GM18517 (cell line): ENCODE measurements around the gene GDI1.

Experiments
- ATAC-seq: cut with Tn5 transposase; IDR thresholded peaks from one replicate; pipeline ENCODE4 v1.9.1; 2021; ENCODE audit warnings: mild to moderate bottlenecking, moderate library complexity; ENCODE audit not compliant: unreplicated experiment

The GDI1 gene

GRCh38 chrX:154408659-154409221, 28.2 kb upstream of the GDI1 start:
- ATAC-seq = no peak

GRCh38 chrX:154409222-154409871, 27.6 kb upstream of the GDI1 start, which contains the start of gene DNASE1L1:
Gene DNASE1L1 (minus strand): TSS chrX:154409254. CDS start chrX:154405568, 3,686 bp downstream.
- ATAC-seq = no peak

GRCh38 chrX:154411981-154412340, 25.0 kb upstream of the GDI1 start:
- ATAC-seq = no peak

- no peak for ATAC-seq
Observed at GRCh38 chrX:154412468-154412867, 24.5 kb upstream of the GDI1 start.

- ATAC-seq = no peak
Observed at GRCh38 chrX:154413142-154413541, 23.8 kb upstream of the GDI1 start.

GRCh38 chrX:154417157-154417556, 19.8 kb upstream of the GDI1 start:
- ATAC-seq = no peak

- ATAC-seq = no peak
Observed at GRCh38 chrX:154419189-154419588, 17.8 kb upstream of the GDI1 start.

- no peak for ATAC-seq
Observed at GRCh38 chrX:154419688-154420401, 17.1 kb upstream of the GDI1 start.

- ATAC-seq = no peak
Observed at GRCh38 chrX:154420402-154420756, 16.6 kb upstream of the GDI1 start.

- ATAC-seq = no peak
Observed at GRCh38 chrX:154426916-154427770, 9.8 kb upstream of the GDI1 start.

- ATAC-seq = peak; percentile 89
Observed at GRCh38 chrX:154428176-154429171, 8.5 kb upstream of the GDI1 start, which contains the start of gene ATP6AP1. Gene ATP6AP1 (plus strand): TSS chrX:154428677. CDS start chrX:154428693, 16 bp downstream.

- no peak for ATAC-seq
Observed at GRCh38 chrX:154429711-154430110, 7.2 kb upstream of the GDI1 start.

GRCh38 chrX:154430479-154430878, 6.5 kb upstream of the GDI1 start:
- no peak for ATAC-seq

- ATAC-seq = no peak
Observed at GRCh38 chrX:154430916-154431315, 6.0 kb upstream of the GDI1 start.

GRCh38 chrX:154431341-154431740, 5.6 kb upstream of the GDI1 start:
- no peak for ATAC-seq

GRCh38 chrX:154432210-154432609, 4.7 kb upstream of the GDI1 start:
- no peak for ATAC-seq

- ATAC-seq = no peak
Observed at GRCh38 chrX:154433605-154434004, 3.3 kb upstream of the GDI1 start.

GRCh38 chrX:154434394-154435168, 2.4 kb upstream of the GDI1 start:
- ATAC-seq = no peak

GRCh38 chrX:154435171-154435733, 1.7 kb upstream of the GDI1 start:
- no peak for ATAC-seq
